GM19099 (cell line): ENCODE data around the gene UNC45B.

Experiments
- POLR2A ChIP-seq: IDR thresholded peaks from 3 replicates; pipeline ENCODE4 v1.6.1; 2011; ENCODE audit warnings: low read depth; ENCODE audit not compliant: insufficient read length; ENCODE audit errors: extremely low read depth

Gene UNC45B

GRCh38 chr17:35229638-35230037 lies 82.0 kb downstream of the UNC45B start:
- no peak for TF ChIP-seq POLR2A

DNA sequence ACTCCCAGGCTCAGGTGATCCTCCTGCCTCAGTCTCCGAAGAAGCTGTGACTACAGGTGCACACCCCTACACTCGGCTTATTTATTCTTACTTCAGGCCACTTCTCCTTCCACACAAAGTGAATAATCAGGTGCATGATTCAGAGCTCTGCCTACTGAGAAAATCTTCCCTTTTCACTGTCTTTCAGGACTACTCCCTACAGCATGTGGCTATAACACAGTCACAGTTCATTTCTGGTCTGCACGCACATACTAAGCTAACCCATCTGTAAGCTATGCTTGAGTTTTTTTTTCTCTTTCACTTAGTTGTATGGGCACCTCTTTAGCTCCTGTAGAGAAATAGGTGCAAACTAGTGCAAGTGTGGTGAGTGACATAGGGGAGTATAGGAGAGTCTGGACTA lies 87.7 kb downstream of the UNC45B start:
- no peak for TF ChIP-seq POLR2A

GRCh38 chr17:35235917-35236316 lies 88.3 kb downstream of the UNC45B start:
- no peak for TF ChIP-seq POLR2A

GRCh38 chr17:35236821-35237220 lies 89.2 kb downstream of the UNC45B start:
- TF ChIP-seq POLR2A = no peak

DNA sequence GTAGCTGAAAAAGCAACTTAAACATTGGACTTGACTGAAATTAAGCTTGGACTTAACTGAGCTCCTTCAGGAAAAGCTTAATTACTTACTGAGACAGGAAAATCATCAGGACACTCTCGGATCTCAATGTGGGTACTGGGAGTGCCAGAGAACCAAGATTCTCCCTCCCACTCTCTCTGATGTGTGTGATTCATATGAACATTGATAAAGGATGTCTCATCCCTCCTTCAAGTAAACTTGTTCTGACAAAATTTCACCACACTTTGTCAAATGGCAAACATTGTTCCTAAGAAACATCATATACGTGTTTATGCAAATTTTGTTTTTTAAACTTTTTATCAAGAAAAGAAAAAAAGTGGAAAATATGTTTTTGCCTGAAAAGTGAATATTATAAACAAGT lies 91.2 kb downstream of the UNC45B start:
- no peak for TF ChIP-seq POLR2A
